ENCODE results near the gene MYLK. TPM values are rescaled to one million over a fixed set of nuclear protein-coding genes. Genes with fewer than 3 reads are reported as not detected.

MYLK gene
- total RNA-seq, 1 donor from 2014 or later: 26.6 TPM

DNA sequence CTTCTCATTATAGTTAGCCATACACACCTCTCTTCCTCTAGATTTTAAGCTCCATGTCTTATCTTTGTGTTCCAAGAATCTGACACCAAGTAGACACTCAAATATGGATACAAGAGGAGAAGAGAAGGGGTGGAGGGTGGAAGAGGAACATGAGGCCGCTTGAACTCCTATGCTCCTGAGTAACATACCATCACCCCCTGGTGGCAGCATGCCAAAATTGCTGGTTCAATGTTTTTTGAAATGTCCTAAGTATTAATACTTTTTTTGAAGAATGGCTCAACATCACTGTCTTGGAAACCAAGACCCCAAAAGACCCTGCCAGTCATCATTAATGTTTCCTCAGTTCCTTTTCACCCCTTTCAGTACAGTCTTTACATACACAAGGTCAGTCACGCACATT lies 227.4 kb downstream of the MYLK start:
- peaks cover 50 to 65% (median 57%) of the 10 kb centered on the region in 3 donors for H3K4me1 ChIP-seq (ENCODE audit: control insufficient read depth in 3 of 3, insufficient read depth in 3 of 3, low read length in 3 of 3)
- peaks cover 0 to 4% (median 0%) of the 10 kb centered on the region in 3 donors for H3K36me3 ChIP-seq (ENCODE audit: control insufficient read depth in 3 of 3, insufficient read depth in 3 of 3, low read length in 3 of 3)
- H3K27ac ChIP-seq (ENCODE audit: low read depth, low read length): no peak overlapping the region
- no peaks in the 10 kb centered on the region for H3K9me3 ChIP-seq (ENCODE audit: control insufficient read depth in 3 of 3, low read length in 3 of 3)
- H3K4me3 ChIP-seq (ENCODE audit: low read length in 3 of 3): no peak overlapping the region
- no peak overlapping the region for H3K9ac ChIP-seq (ENCODE audit: low read depth in 1 of 3, low read length in 3 of 3)
- no peaks in the 10 kb centered on the region for H3K27me3 ChIP-seq (ENCODE audit: control insufficient read depth in 3 of 3, insufficient read depth in 3 of 3, low read length in 3 of 3)

DNA sequence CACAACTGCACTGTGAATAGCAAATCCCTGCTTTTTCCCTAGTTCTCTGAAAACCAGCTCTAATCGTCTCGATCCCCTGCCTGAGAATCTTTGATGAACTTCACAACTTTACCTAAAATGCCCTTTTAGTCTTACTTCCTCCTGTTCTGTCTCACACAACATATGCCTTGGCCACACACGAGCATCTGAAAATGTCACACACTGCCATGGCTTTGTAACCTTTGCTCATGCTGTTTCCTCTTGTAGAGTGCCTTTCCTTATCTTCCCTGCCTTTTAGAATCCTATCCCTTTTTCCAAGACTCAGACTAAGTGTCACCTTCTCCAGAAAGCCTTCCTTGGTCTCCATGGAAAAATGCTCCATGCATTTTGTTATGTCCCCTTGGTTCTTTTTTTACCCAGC lies 227.9 kb downstream of the MYLK start:
- Histone ChIP-seq H3K36me3 (ENCODE audit: control insufficient read depth in 3 of 3, insufficient read depth in 3 of 3, low read length in 3 of 3) (peaks cover 0 to 4% (median 0%) of the 10 kb centered on the region in 3 donors), H3K27ac (ENCODE audit: low read depth, low read length) (no peak overlapping the region), H3K4me3 (ENCODE audit: low read length in 3 of 3) (no peak overlapping the region), H3K9ac (ENCODE audit: low read depth in 1 of 3, low read length in 3 of 3) (no peak overlapping the region), H3K9me3 (ENCODE audit: control insufficient read depth in 3 of 3, low read length in 3 of 3) (no peaks in the 10 kb centered on the region), H3K27me3 (ENCODE audit: control insufficient read depth in 3 of 3, insufficient read depth in 3 of 3, low read length in 3 of 3) (no peaks in the 10 kb centered on the region), H3K4me1 (ENCODE audit: control insufficient read depth in 3 of 3, insufficient read depth in 3 of 3, low read length in 3 of 3) (peaks cover 50 to 62% (median 52%) of the 10 kb centered on the region in 3 donors)

DNA sequence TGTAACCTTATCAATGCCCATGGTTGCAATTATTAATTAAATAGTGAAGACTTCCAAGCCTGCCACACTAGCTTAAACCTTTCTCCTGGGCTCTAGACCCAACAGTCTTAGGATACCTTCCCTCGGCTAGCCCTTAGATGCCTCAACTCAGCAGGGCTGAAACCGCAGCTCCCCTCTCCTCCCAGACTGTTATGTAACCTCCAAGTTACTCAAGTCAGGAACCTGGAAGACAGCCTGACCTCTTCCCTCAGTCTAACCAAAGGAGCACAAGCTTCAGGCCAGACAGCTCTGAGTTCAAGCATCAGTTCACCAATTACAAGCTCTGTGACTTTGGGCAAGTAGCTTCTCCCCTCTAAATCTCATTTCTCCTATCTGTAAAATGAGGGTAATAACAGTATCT lies 228.7 kb downstream of the MYLK start:
- H3K27ac ChIP-seq (ENCODE audit: low read depth, low read length): no peak overlapping the region

DNA sequence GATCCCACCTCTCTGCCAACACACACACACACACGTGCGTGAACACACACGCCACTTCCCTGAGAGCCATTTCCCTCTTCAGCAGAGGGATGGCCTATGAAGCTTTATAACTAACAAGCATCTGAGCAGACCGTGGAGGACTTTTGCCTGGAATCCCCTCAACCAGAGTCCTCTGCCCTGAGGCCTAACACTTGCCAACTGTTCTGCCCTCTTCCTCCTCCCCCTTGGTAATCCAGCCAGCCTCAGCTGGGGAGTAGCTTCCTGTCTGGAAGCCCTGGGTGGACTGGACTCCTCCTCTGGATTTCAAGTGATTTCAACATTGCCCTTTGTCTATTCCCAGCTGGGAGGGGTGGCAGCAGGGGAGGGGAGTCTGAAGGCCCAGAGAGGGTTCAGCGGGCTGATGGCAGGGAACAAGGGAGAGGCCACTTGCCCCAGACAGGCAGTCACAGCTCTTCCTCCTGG lies 230.9 kb downstream of the MYLK start:
- Histone ChIP-seq H3K36me3 (ENCODE audit: control insufficient read depth in 3 of 3, insufficient read depth in 3 of 3, low read length in 3 of 3) (peaks cover 0 to 7% (median 0%) of the 10 kb centered on the region in 3 donors), H3K9ac (ENCODE audit: low read depth in 1 of 3, low read length in 3 of 3) (peak overlapping the region in 1 of 3 donors; percentile 50), H3K27me3 (ENCODE audit: control insufficient read depth in 3 of 3, insufficient read depth in 3 of 3, low read length in 3 of 3) (no peaks in the 10 kb centered on the region), H3K4me3 (ENCODE audit: low read length in 3 of 3) (no peak overlapping the region), H3K9me3 (ENCODE audit: control insufficient read depth in 3 of 3, low read length in 3 of 3) (no peaks in the 10 kb centered on the region), H3K4me1 (ENCODE audit: control insufficient read depth in 3 of 3, insufficient read depth in 3 of 3, low read length in 3 of 3) (peaks cover 26 to 34% (median 29%) of the 10 kb centered on the region in 3 donors), H3K27ac (ENCODE audit: low read depth, low read length) (peak overlapping the region; percentile 45)

More for the DNA sequence above, 228.7 kb downstream of the MYLK start:
- H3K4me1 ChIP-seq (ENCODE audit: control insufficient read depth in 3 of 3, insufficient read depth in 3 of 3, low read length in 3 of 3): peaks cover 44 to 53% (median 46%) of the 10 kb centered on the region in 3 donors
- peaks cover 0 to 4% (median 0%) of the 10 kb centered on the region in 3 donors for H3K36me3 ChIP-seq (ENCODE audit: control insufficient read depth in 3 of 3, insufficient read depth in 3 of 3, low read length in 3 of 3)
- H3K4me3 ChIP-seq (ENCODE audit: low read length in 3 of 3): no peak overlapping the region
- no peaks in the 10 kb centered on the region for H3K27me3 ChIP-seq (ENCODE audit: control insufficient read depth in 3 of 3, insufficient read depth in 3 of 3, low read length in 3 of 3)
- H3K9me3 ChIP-seq (ENCODE audit: control insufficient read depth in 3 of 3, low read length in 3 of 3): no peaks in the 10 kb centered on the region
- H3K9ac ChIP-seq (ENCODE audit: low read depth in 1 of 3, low read length in 3 of 3): no peak overlapping the region

DNA sequence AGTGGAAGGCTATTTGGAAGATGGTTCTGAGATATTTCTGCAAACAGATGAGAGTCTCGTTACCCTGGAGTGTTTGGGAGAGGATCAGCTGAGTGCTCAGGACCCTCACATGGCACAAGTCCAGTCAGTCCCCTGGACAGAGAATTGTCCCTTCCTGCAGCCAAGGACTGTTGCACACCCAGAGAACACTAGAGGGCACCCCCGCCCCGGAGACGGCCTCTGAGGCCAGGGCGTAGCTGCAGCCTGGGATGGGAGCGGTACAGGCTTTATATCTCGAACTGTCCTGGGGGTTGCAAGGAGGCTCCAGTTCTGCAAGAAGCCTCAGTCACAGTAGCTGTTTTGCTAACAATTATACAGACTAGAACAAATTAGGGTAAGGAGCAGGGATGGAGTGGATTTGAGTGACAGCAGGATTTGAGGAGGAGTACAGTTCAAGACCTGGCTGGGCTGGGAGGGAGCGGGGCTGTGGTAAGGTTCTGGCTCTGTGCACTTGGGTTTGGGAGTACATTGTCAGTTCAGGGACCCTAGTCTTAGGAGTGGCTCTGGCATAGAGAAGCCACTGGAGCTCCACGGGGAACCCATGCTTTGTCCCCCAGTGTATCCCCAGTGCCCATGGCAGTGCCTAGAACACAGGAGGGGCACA lies 231.7 kb downstream of the MYLK start:
- H3K9me3 ChIP-seq (ENCODE audit: control insufficient read depth in 3 of 3, low read length in 3 of 3): no peaks in the 10 kb centered on the region
- H3K9ac ChIP-seq (ENCODE audit: low read depth in 1 of 3, low read length in 3 of 3): no peak overlapping the region
- peaks cover 22 to 26% (median 24%) of the 10 kb centered on the region in 3 donors for H3K4me1 ChIP-seq (ENCODE audit: control insufficient read depth in 3 of 3, insufficient read depth in 3 of 3, low read length in 3 of 3)
- no peaks in the 10 kb centered on the region for H3K27me3 ChIP-seq (ENCODE audit: control insufficient read depth in 3 of 3, insufficient read depth in 3 of 3, low read length in 3 of 3)
- peak overlapping the region; percentile 45 for H3K27ac ChIP-seq (ENCODE audit: low read depth, low read length)
- peaks cover 0 to 7% (median 3%) of the 10 kb centered on the region in 3 donors for H3K36me3 ChIP-seq (ENCODE audit: control insufficient read depth in 3 of 3, insufficient read depth in 3 of 3, low read length in 3 of 3)
- H3K4me3 ChIP-seq (ENCODE audit: low read length in 3 of 3): peak overlapping the region in 1 of 3 donors; percentile 29

DNA sequence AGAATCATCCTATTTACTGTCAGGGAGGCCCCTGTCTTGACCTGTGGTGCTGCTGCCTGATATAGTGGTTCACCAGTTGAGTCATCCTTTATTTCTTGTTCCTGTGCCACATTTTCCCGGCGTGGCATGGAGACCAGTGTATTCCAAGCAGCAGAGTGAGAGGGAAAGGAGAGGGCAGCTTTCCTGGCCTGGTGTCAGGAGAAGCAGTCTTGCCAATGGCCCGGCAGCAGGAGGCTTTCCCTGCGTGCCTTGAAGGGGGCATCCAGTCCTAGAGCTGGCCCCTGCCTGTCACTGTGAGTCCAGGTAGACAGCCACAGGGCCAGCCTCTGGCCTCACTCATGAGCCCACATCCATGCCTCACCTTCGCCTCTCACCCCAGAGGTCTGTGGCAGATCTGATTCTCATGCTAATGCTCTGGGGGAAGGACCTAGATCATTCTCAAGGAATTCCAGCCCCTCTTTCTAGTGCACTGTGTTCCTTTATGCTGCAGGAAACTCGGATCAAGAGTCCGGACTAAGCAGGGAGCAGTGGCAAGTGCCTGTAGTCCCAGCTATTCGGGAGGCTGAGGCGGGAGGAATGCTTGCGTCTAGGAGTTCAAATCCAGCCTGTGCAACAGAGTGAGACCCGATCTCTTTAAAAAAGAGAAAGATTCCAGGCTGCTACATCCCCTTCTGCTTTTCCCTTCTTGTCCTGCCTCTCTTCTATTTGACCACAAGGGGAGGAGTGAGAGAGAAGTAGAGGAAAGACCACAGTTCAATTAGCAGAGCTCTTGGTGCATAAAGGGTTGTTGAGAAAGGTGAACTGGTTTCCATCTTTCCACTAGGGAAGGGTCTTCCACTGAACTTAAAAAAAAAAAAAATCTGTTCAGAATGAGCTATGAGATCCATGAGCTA lies 232.4 kb downstream of the MYLK start:
- Histone ChIP-seq H3K27ac (ENCODE audit: low read depth, low read length) (no peak overlapping the region), H3K9me3 (ENCODE audit: control insufficient read depth in 3 of 3, low read length in 3 of 3) (no peaks in the 10 kb centered on the region), H3K36me3 (ENCODE audit: control insufficient read depth in 3 of 3, insufficient read depth in 3 of 3, low read length in 3 of 3) (peaks cover 0 to 5% (median 4%) of the 10 kb centered on the region in 3 donors), H3K4me1 (ENCODE audit: control insufficient read depth in 3 of 3, insufficient read depth in 3 of 3, low read length in 3 of 3) (peaks cover 17 to 20% (median 18%) of the 10 kb centered on the region in 3 donors), H3K27me3 (ENCODE audit: control insufficient read depth in 3 of 3, insufficient read depth in 3 of 3, low read length in 3 of 3) (no peaks in the 10 kb centered on the region), H3K9ac (ENCODE audit: low read depth in 1 of 3, low read length in 3 of 3) (no peak overlapping the region), H3K4me3 (ENCODE audit: low read length in 3 of 3) (no peak overlapping the region)

DNA sequence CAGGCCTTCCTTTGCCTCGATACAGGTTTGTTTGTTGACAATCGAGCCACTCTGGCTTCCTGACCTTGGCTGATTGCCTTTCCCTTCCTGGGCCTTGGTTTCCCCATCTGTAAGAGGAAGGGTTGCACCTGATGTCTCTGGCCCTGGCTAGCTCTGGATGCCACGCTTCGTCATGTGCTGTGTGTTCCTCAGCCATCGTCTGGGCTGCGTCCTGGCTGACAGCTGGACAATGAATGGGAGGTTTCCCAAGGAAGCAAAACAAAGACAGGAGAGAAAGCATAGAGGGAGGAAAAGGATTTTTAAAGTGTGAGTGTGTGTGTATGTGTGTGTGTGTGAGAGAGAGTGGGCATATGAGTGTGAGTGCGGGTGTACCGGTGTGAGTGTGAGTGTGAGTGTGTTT lies 234.0 kb downstream of the MYLK start:
- H3K9me3 ChIP-seq (ENCODE audit: control insufficient read depth in 3 of 3, low read length in 3 of 3): no peaks in the 10 kb centered on the region
- H3K36me3 ChIP-seq (ENCODE audit: control insufficient read depth in 3 of 3, insufficient read depth in 3 of 3, low read length in 3 of 3): peaks cover 2 to 8% (median 5%) of the 10 kb centered on the region in 3 donors
- H3K27me3 ChIP-seq (ENCODE audit: control insufficient read depth in 3 of 3, insufficient read depth in 3 of 3, low read length in 3 of 3): no peaks in the 10 kb centered on the region
- peaks cover 17 to 18% (median 17%) of the 10 kb centered on the region in 3 donors for H3K4me1 ChIP-seq (ENCODE audit: control insufficient read depth in 3 of 3, insufficient read depth in 3 of 3, low read length in 3 of 3)
- no peak overlapping the region for H3K4me3 ChIP-seq (ENCODE audit: low read length in 3 of 3)
- H3K9ac ChIP-seq (ENCODE audit: low read depth in 1 of 3, low read length in 3 of 3): no peak overlapping the region
- no peak overlapping the region for H3K27ac ChIP-seq (ENCODE audit: low read depth, low read length)

DNA sequence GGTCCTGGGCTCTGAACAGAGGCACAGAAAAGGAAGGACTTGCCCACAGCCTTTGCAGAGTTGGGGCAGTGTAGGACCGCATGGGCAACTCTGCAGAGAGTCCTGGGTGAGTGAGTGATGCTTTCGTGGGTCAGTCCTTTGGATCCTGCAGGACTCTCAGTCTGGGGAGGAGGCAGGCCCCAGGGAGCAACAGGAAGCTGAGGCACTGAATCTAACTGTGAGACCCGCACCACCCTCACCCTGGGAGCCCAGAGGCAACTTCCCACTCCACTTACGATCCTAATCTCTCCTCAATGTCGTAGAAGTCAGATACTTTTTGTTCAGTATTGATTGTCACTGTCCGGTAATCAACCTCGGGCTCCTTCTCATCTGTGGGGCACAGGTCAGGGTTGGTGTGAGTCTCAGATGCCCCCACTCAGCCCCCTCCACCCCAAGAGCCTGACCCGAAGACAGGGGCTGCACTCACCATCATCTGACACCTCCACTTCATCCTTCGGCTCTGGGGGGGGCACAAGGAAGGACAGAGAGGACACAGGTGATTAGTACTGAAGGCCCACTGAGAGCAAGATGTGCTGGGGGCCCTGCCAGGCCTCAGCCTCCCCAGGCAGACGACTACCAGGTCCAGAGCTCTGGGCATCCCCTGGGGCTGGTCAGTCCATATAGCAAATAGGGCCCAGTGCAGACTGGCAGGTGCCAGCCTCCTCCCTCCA lies 235.3 kb downstream of the MYLK start:
- Histone ChIP-seq H3K4me3 (ENCODE audit: low read length in 3 of 3) (no peak overlapping the region), H3K4me1 (ENCODE audit: control insufficient read depth in 3 of 3, insufficient read depth in 3 of 3, low read length in 3 of 3) (peaks cover 14 to 15% (median 15%) of the 10 kb centered on the region in 3 donors), H3K27me3 (ENCODE audit: control insufficient read depth in 3 of 3, insufficient read depth in 3 of 3, low read length in 3 of 3) (no peaks in the 10 kb centered on the region), H3K9me3 (ENCODE audit: control insufficient read depth in 3 of 3, low read length in 3 of 3) (no peaks in the 10 kb centered on the region), H3K27ac (ENCODE audit: low read depth, low read length) (no peak overlapping the region), H3K36me3 (ENCODE audit: control insufficient read depth in 3 of 3, insufficient read depth in 3 of 3, low read length in 3 of 3) (peaks cover 2 to 8% (median 5%) of the 10 kb centered on the region in 3 donors), H3K9ac (ENCODE audit: low read depth in 1 of 3, low read length in 3 of 3) (no peak overlapping the region)

DNA sequence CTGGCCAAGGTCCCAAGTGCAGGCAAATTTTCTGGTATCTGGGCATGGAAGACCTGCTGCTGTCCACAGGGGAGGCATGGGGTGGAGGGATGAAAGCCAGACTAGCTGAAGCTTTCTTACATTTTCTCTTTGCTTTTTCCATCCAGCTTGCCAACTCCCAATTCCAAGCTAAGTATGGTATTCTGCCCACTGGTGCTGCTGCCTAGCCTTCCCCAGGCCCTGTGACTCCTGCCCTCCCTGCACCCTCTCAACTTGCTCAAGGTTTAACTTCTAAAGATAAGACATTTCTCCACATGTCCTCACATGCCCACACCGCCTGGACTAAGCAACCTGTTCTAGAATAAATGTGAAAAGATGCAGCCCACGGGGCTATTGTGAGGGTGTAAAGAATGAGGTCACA lies 239.8 kb downstream of the MYLK start:
- H3K4me3 ChIP-seq (ENCODE audit: low read length in 3 of 3): no peak overlapping the region
- no peaks in the 10 kb centered on the region for H3K9me3 ChIP-seq (ENCODE audit: control insufficient read depth in 3 of 3, low read length in 3 of 3)
- H3K36me3 ChIP-seq (ENCODE audit: control insufficient read depth in 3 of 3, insufficient read depth in 3 of 3, low read length in 3 of 3): peaks cover 2 to 8% (median 5%) of the 10 kb centered on the region in 3 donors
- H3K9ac ChIP-seq (ENCODE audit: low read depth in 1 of 3, low read length in 3 of 3): no peak overlapping the region
- no peak overlapping the region for H3K27ac ChIP-seq (ENCODE audit: low read depth, low read length)
- no peaks in the 10 kb centered on the region for H3K4me1 ChIP-seq (ENCODE audit: control insufficient read depth in 3 of 3, insufficient read depth in 3 of 3, low read length in 3 of 3)
- no peaks in the 10 kb centered on the region for H3K27me3 ChIP-seq (ENCODE audit: control insufficient read depth in 3 of 3, insufficient read depth in 3 of 3, low read length in 3 of 3)

All from skeletal muscle tissue (tissue), 4 donors.